ENCODE data around the gene VAV2. TPM values are rescaled to one million over a fixed set of nuclear protein-coding genes. Genes with fewer than 3 reads are reported as not detected.

Gene VAV2
- total and polyA plus RNA-seq, 4 donors, result 4.9 to 26.4 (median 17.0) TPM

- no peak overlapping the region for H3K27ac ChIP-seq (ENCODE audit: low read depth in 1 of 2, low read length in 2 of 2)
- peaks cover 3 to 10% (median 7%) of the 10 kb centered on the region in 4 donors for H3K4me1 ChIP-seq (ENCODE audit: control insufficient read depth in 4 of 4, insufficient read depth in 4 of 4, low read length in 3 of 4)
- H3K27me3 ChIP-seq (ENCODE audit: control insufficient read depth in 4 of 4, insufficient read depth in 4 of 4, low read length in 3 of 4), result no peaks in the 10 kb centered on the region
- H3K36me3 ChIP-seq (ENCODE audit: control insufficient read depth in 4 of 4, insufficient read depth in 3 of 4, low read depth in 1 of 4, low read length in 3 of 4), result peaks cover 7 to 21% (median 11%) of the 10 kb centered on the region in 4 donors
- TF ChIP-seq TAF1 (conservative IDR thresholded peaks at IDR 0.05) (no peak), REST (IDR thresholded peaks at IDR 0.05) (no peak), EGR1 (IDR thresholded peaks at IDR 0.05; ENCODE audit: low read depth in 2 of 2) (no peak), RXRA (IDR thresholded peaks at IDR 0.05) (no peak), NR2F2 (IDR thresholded peaks at IDR 0.05) (no peak), GABPA (IDR thresholded peaks at IDR 0.05 in 1 of 2, conservative IDR thresholded peaks at IDR 0.05 in 1 of 2) (no peak), JUND (IDR thresholded peaks at IDR 0.05) (no peak), ZBTB33 (IDR thresholded peaks at IDR 0.05) (no peak), YY1 (IDR thresholded peaks at IDR 0.05) (no peak), HNF4A (conservative IDR thresholded peaks at IDR 0.05) (no peak)
- DNase-seq (ENCODE audit: low spot score), result peak; percentile 30
- no peak overlapping the region for H3K9ac ChIP-seq (ENCODE audit: low read depth in 1 of 2, low read length in 2 of 2)
- no peak overlapping the region for H3K4me3 ChIP-seq (ENCODE audit: low read depth in 1 of 3, low read length in 3 of 3)
- no peaks in the 10 kb centered on the region for H3K9me3 ChIP-seq (ENCODE audit: control insufficient read depth in 4 of 4, low read length in 3 of 4)
- 95% methylated on average over 11 of the region's 11 CpGs for WGBS
These were observed 231.3 kb downstream of the VAV2 start for GRCh38 chr9:133760713-133761290.

GRCh38 chr9:133759946-133760345 lies 232.2 kb downstream of the VAV2 start:
- no peak overlapping the region for H3K9ac ChIP-seq (ENCODE audit: low read depth in 1 of 2, low read length in 2 of 2)
- no peak overlapping the region for H3K4me3 ChIP-seq (ENCODE audit: low read depth in 1 of 3, low read length in 3 of 3)
- H3K9me3 ChIP-seq (ENCODE audit: control insufficient read depth in 4 of 4, low read length in 3 of 4), result no peaks in the 10 kb centered on the region
- H3K27me3 ChIP-seq (ENCODE audit: control insufficient read depth in 4 of 4, insufficient read depth in 4 of 4, low read length in 3 of 4), result no peaks in the 10 kb centered on the region
- peaks cover 3 to 10% (median 7%) of the 10 kb centered on the region in 4 donors for H3K4me1 ChIP-seq (ENCODE audit: control insufficient read depth in 4 of 4, insufficient read depth in 4 of 4, low read length in 3 of 4)
- DNase-seq (ENCODE audit: low spot score), result peak; percentile 26
- no peak for TF ChIP-seq SP1 (IDR thresholded peaks at IDR 0.05)
- no peak for TF ChIP-seq ATF3 (IDR thresholded peaks at IDR 0.05)
- 98% methylated on average over 11 of the region's 11 CpGs for WGBS
- no peak overlapping the region for H3K27ac ChIP-seq (ENCODE audit: low read depth in 1 of 2, low read length in 2 of 2)
- H3K36me3 ChIP-seq (ENCODE audit: control insufficient read depth in 4 of 4, insufficient read depth in 3 of 4, low read depth in 1 of 4, low read length in 3 of 4), result peaks cover 7 to 21% (median 11%) of the 10 kb centered on the region in 4 donors
